ENCODE results near the gene CLIP3. TPM values are rescaled to one million over a fixed set of nuclear protein-coding genes. Genes with fewer than 3 reads are reported as not detected.
"Not testable (repeated sequence)": the region's sequence is repeated elsewhere in the genome, so short reads cannot be mapped to it uniquely, and the experiment has no call there.

The CLIP3 gene
- total RNA-seq, 6 donors from 2014 or later, result 3.0 to 13.0 (median 6.4) TPM

DNA sequence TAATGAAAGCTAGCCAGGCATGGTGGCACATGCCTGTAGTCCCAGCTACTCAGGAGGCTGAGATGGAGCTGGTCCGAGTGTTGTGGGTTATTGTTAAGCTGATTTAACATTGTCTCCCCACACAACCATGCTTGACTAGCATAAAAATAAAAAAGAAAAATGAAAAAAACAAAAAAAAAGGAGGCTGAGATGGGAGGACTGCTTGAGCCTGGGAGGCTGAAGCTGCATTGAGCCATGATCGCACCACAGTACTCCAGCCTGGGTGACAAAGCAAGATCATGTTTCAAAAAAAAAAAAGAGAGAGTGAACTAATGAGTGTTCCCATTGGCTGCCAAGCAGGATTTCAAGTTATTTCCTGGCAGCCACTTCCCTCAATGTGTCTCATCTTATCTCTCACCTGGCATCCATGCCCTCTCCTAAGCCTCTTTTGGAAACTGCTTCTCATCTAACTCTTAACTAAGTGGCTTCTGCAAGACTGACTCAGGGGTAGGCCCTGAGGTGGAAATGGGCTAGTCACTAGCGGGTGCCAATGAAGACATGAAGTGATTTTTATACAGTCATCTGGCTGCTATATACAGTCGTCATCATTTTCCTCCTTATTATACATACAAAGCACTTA lies 16.5 kb upstream of the CLIP3 start:
- 92 to 96% methylated on average over 4 of the region's 4 CpGs for WGBS, 2 donors
- no peak overlapping the region for H3K27ac ChIP-seq
- peaks cover 0 to 11% (median 5%) of the 10 kb centered on the region in 4 donors for H3K4me1 ChIP-seq
- H3K4me3 ChIP-seq, result no peak overlapping the region
- H3K9me3 ChIP-seq, result no peaks in the 10 kb centered on the region
- no peaks in the 10 kb centered on the region for H3K27me3 ChIP-seq
- ATAC-seq (ENCODE audit: low FRiP score in 2 of 2), result no peak
- TF ChIP-seq POLR2AphosphoS5 (IDR thresholded peaks at IDR 0.05), result no peak
- no peak for TF ChIP-seq POLR2A (IDR thresholded peaks at IDR 0.05)
- TF ChIP-seq, protein P1, sequence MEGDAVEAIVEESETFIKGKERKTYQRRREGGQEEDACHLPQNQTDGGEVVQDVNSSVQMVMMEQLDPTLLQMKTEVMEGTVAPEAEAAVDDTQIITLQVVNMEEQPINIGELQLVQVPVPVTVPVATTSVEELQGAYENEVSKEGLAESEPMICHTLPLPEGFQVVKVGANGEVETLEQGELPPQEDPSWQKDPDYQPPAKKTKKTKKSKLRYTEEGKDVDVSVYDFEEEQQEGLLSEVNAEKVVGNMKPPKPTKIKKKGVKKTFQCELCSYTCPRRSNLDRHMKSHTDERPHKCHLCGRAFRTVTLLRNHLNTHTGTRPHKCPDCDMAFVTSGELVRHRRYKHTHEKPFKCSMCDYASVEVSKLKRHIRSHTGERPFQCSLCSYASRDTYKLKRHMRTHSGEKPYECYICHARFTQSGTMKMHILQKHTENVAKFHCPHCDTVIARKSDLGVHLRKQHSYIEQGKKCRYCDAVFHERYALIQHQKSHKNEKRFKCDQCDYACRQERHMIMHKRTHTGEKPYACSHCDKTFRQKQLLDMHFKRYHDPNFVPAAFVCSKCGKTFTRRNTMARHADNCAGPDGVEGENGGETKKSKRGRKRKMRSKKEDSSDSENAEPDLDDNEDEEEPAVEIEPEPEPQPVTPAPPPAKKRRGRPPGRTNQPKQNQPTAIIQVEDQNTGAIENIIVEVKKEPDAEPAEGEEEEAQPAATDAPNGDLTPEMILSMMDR (IDR thresholded peaks at IDR 0.05), result no peak
- TF ChIP-seq EP300 (IDR thresholded peaks at IDR 0.05), result no peak
- H3K36me3 ChIP-seq, result no peaks in the 10 kb centered on the region
- no peak for DNase-seq

DNA sequence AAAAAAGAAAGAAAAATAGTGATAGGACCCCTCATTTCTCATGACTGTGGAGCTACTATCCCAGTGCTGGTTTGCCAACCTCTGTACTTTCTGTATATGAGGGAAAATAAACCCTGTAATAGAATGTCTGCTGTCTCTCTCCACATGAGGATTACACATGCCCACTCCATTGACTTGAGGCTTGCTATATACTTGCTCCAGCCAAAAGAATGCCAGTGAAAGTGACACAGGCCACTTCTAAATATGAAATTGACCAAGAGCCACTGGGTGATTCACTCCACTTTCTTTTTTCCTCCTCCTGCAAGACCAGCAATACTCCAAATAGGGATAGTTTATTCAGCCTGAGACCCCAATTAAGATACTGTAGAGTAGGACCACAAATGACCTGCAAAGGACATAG lies 15.2 kb upstream of the CLIP3 start:
- Histone ChIP-seq H3K27ac (no peak overlapping the region), H3K27me3 (no peaks in the 10 kb centered on the region), H3K36me3 (no peaks in the 10 kb centered on the region), H3K4me1 (peaks cover 0 to 4% (median 1%) of the 10 kb centered on the region in 4 donors), H3K9me3 (no peaks in the 10 kb centered on the region), H3K4me3 (no peak overlapping the region)
- no peak for ATAC-seq (ENCODE audit: low FRiP score in 2 of 2)
- TF ChIP-seq, protein P1 (IDR thresholded peaks at IDR 0.05), result no peak
- no peak for DNase-seq

DNA sequence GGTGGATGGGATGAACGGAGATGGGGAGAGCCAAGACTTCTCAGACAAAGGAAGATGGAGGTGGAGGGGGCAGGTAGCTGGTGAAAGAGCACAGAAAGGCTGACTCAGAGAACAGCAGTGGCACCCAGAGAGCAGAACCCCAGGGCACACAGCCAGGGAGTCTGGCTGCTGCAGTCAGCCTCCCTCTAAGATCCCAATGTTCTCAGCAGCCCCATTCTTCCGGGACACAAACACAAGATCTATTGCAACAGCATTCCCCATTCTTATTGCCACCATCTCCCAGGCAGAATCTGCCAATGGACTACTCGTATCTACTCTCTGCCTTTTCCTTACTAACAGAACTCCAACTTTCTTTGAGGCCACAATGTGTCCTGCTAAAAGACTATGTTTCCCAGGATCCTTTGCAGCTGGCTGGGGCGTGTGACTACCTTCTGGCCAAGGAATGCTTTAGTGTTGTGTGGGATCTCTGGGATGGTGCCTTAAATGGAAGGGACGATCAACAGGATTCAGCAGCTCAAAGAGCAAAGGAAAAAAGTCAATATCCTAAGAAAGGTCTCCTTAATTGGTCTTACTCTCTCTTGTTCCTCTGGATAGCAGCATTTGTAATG lies 13.9 kb upstream of the CLIP3 start:
- Histone ChIP-seq H3K9me3 (no peaks in the 10 kb centered on the region), H3K27ac (no peak overlapping the region), H3K4me3 (no peak overlapping the region), H3K36me3 (no peaks in the 10 kb centered on the region), H3K4me1 (peaks cover 0 to 10% (median 1%) of the 10 kb centered on the region in 4 donors), H3K27me3 (no peaks in the 10 kb centered on the region)
- ATAC-seq (ENCODE audit: low FRiP score in 2 of 2) (no peak), DNase-seq (no peak)
- WGBS, 2 donors, result 94% methylated on average over 5 of the region's 5 CpGs
- TF ChIP-seq, protein P1 (IDR thresholded peaks at IDR 0.05), result no peak
- TF ChIP-seq EP300 (IDR thresholded peaks at IDR 0.05), result no peak

DNA sequence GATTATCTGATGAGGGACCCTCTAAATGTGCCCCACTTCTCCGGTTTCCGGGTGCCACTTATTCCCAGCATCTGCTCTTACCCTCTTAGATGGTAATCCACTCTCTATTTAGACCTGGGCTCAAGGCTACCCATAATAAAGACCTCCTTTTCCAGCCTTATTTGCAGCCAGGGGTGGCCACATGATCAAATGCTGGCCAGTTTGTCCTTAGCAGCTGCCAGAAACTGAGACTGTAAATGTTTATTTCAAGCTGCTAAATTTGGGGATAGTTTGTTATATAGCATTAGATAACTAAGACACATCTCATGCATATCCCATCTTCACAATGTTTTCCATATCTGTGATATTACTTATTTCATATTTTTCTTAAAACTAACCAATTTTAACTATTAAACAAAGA lies 11.3 kb upstream of the CLIP3 start:
- no peaks in the 10 kb centered on the region for H3K27me3 ChIP-seq
- no peak overlapping the region for H3K27ac ChIP-seq
- WGBS, 2 donors, result 96 to 100% methylated on average over 2 of the region's 2 CpGs
- no peaks in the 10 kb centered on the region for H3K9me3 ChIP-seq
- peaks cover 0 to 11% (median 4%) of the 10 kb centered on the region in 4 donors for H3K4me1 ChIP-seq
- H3K4me3 ChIP-seq, result no peak overlapping the region
- TF ChIP-seq, protein P1 (IDR thresholded peaks at IDR 0.05), result no peak
- TF ChIP-seq POLR2A (IDR thresholded peaks at IDR 0.05), result no peak
- TF ChIP-seq EP300 (IDR thresholded peaks at IDR 0.05), result no peak
- TF ChIP-seq POLR2AphosphoS5 (IDR thresholded peaks at IDR 0.05), result no peak
- no peak for ATAC-seq (ENCODE audit: low FRiP score in 2 of 2)
- no peak for DNase-seq
- peaks cover 0 to 9% (median 3%) of the 10 kb centered on the region in 4 donors for H3K36me3 ChIP-seq

DNA sequence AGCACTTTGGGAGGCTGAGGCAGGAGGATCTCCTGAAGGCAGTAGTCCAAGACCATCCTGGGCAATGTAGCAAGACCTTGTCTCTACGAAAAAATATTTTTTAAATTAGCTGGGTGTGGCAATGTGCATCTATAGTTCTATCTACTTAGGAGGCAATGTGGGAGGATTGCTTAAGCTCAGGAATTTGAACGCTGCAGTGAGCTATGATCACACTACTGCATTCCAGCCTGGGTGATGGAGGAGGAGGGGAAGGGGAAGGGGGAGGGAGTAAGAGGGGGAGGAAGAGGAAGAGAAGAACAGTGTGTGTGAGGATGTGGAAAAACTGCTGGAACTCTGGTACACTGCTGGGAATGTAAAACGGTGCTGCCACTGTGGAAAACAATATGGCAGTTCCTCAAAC lies 9.2 kb upstream of the CLIP3 start:
- Histone ChIP-seq H3K27me3 (no peaks in the 10 kb centered on the region), H3K4me3 (no peak overlapping the region), H3K9me3 (no peaks in the 10 kb centered on the region), H3K36me3 (peaks cover 0 to 9% (median 3%) of the 10 kb centered on the region in 4 donors), H3K4me1 (peaks cover 0 to 11% (median 4%) of the 10 kb centered on the region in 4 donors), H3K27ac (no peak overlapping the region)
- no peak for TF ChIP-seq POLR2A (IDR thresholded peaks at IDR 0.05)
- no peak for TF ChIP-seq EP300 (IDR thresholded peaks at IDR 0.05)
- TF ChIP-seq, protein P1 (IDR thresholded peaks at IDR 0.05), result no peak
- no peak for TF ChIP-seq POLR2AphosphoS5 (IDR thresholded peaks at IDR 0.05)
- no peak for DNase-seq
- WGBS, 2 donors, result 16 to 22% methylated on average over 3 of the region's 3 CpGs
- ATAC-seq (ENCODE audit: low FRiP score in 2 of 2), result peak; percentile 42 to 78

DNA sequence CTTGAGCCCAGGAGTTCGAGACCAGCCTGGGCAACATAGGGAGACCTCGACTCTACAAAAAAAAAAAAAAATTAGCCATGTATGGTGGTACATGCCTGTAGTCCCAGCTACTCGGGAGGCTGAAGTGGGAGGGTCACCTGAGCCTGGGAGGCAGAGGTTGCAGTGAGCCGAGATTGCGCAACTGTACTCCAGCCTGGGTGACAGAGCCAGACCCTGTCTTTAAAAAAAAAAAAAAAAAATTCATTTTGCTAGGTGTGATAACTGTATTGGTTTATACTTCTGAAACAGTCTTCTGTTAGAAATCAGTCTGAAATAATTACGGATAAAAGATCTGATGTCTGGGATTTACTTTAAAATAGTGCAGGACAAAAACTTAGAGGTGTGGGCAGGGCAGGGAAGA lies 8.4 kb upstream of the CLIP3 start:
- H3K9me3 ChIP-seq; H3K27me3 ChIP-seq; ATAC-seq (ENCODE audit: low FRiP score in 2 of 2); H3K36me3 ChIP-seq; DNase-seq; H3K4me3 ChIP-seq: not testable (repeated sequence)
- H3K4me1 ChIP-seq, result peaks cover 0 to 11% (median 4%) of the 10 kb centered on the region in 4 donors
- 86% methylated on average over 6 of the region's 6 CpGs for WGBS, 2 donors
- peak overlapping the region in 1 of 4 donors; percentile 16 for H3K27ac ChIP-seq

Measured in upper lobe of left lung (tissue), 6 donors.